GM19351 (cell line): ENCODE measurements around the gene RAB41.
"Not testable (repeated sequence)": the region's sequence is repeated elsewhere in the genome, so short reads cannot be mapped to it uniquely, and the experiment has no call there.

Source experiments
- ATAC-seq: cut with Tn5 transposase; IDR thresholded peaks from one replicate; pipeline ENCODE4 v1.9.1; 2021; ENCODE audit warnings: mild to moderate bottlenecking, moderate library complexity; ENCODE audit not compliant: unreplicated experiment

The RAB41 gene

DNA sequence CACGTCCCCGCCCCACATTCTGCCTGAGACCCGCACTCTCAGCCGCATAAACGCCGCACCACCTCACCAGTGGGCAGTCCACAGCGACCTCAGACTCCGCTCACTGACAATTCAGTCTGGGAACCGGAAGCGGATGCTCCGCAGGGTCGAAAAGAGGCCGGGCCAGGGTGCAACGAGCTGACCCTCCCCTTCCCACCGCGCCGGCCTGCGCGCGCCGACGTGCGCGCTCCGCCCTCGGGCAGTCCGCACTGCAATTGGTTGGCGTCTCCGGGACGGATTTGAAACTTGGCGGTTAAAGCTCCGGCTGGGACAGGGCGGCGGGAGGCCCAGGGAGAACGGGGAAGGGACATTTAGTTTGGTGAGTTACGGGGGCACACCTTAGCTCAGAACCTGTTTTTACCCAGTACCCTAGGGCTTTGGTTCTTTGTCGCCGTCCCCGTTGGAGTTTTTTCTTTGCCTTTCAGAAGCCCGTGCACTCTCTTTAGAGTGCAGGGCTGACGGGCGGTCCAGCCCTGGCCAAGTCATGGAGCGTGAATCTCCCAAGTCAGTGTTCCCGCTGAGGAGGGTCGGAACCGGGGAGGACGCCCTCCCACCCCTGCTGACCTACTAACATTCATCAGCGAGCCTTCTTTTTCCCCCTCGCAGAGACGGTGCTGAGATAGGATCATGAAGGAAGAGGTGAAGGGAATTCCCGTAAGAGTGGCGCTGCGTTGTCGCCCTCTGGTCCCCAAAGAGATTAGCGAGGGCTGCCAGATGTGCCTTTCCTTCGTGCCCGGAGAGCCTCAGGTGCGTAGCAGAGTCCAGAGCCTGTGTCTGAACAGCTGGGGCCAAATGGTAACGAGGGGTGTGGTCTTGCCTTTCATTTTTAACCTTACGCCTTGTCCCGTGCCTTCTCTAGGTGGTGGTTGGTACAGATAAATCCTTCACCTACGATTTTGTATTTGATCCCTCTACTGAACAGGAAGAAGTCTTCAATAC lies 8.1 kb downstream of the RAB41 start, which contains the start of the genes KIF4A and PDZD11:
TSS of gene KIF4A (plus strand) at position 312 of the 978 bp plus-strand sequence. CDS start at position 667, 355 bp downstream.
TSS of gene PDZD11 (minus strand) at position 135 of the 978 bp plus-strand sequence. CDS start 586 bp downstream, outside the sequence.
- ATAC-seq = peak; percentile 95

GRCh38 chrX:70292788-70293187 lies 10.8 kb downstream of the RAB41 start:
- ATAC-seq = no peak

- ATAC-seq = no peak
These were observed 11.6 kb downstream of the RAB41 start for GRCh38 chrX:70293621-70294020.

DNA sequence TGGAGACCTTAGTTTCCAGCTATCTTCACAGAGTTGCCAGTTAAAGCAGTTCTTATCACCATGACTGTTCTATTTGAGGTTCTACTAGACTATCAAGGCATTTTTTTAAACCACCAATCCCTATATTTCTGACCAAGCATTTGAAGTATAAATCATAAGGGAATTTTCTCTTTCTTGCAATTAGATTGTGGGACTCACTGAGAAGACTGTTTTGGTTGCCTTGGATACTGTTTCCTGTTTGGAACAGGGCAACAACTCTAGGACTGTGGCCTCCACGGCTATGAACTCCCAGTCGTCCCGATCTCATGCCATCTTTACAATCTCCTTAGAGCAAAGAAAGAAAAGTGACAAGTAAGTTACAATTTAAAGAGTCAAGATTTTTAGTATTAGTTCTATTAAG lies 19.7 kb downstream of the RAB41 start:
- ATAC-seq = no peak

GRCh38 chrX:70313503-70313902 lies 31.5 kb downstream of the RAB41 start:
- no peak for ATAC-seq

DNA sequence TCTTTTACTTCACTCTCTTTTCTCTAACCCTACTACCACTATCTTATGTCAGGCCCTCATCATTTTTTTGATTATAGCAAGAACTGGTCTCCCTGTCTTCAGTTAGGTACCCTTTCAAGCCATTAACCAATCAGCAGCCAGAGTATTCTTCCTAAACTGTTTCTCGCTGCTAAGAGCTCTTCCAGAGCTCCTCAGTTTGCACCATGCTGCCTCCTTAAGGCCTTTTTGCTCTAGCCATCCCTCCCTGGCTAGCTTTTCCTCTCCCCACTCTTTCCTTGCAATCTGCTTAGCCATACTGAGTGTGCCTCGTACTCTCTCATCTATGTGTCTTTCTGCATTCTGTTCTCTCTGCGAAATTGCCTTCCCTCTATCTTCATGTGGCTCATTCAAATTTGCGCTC lies 40.8 kb downstream of the RAB41 start:
- no peak for ATAC-seq

DNA sequence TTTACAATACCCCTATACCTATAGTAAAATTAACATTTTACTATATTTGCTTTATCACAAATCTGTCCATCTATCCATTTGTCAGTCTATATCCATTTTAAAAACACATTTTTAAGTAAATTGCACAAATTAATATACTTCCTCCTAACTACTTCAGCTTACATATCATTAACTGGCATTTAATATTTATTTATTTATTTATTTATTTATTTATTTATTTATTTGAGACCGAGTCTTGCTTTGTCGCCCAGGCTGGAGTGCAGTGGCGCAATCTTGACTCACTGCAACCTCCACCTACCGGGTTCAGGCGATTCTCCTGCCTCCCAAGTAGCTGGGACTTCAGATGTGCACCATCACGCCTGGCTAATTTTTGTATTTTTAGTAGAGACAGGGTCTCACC lies 41.7 kb downstream of the RAB41 start:
- not testable (repeated sequence) for ATAC-seq

DNA sequence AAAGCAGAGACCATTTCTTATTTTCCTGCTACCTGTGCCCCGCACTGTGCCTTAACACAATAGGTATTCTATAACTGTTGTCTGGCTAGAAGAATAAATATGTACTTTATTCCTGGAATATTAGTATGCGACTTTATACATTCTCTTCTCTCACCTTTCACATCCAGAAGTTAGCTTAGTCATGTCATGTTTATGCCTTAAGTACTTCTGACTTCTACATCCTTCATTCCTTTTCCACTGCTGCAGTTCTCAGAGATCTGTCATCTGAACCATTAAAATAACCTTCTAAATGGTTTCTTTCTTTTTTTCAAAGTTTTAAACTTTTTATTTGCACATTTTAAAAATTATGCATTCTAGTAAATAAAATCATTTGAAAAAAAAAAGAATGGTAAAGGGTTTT lies 42.4 kb downstream of the RAB41 start:
- ATAC-seq = no peak

DNA sequence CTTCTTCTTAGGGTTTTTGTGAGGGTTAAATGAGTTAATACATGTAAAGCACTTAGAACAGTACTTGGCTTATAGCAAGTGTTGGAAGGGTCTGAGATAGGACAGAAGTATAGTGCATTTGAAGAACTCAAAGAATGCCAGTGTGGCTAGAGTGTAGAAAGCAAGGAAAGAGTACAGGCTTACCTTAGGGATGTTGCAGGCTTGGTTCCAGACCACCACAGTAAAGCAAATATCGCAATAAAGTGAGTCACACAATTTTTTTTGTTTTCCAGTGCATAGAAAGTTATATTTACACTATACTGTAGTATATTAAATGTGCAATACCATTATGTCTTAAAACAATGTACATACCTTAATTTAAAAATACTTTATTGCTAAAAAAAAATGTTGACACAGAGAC lies 49.2 kb downstream of the RAB41 start:
- no peak for ATAC-seq

DNA sequence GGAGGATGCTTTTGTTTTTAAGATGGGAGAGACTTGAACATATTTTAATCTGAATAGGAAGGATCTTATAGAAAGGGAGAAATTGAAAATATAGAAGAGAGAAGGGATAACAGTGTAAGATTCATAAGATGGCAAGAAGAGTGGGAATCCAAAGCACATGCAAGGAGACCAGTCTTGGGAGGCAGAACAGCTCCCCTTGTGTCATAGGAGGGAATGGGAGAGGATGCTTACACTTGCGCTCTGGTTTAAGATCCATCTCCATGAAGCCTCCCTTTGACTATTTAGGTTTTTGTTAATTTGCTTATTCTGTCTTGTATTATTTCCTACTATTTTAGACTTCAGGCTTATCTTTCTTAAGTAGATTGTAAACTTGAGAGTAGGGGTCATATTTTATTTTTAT lies 50.6 kb downstream of the RAB41 start:
- ATAC-seq = no peak
